Measurements from ENCODE around the gene ENPP7. TPM values are rescaled to one million over a fixed set of nuclear protein-coding genes. Genes with fewer than 3 reads are reported as not detected.

Gene ENPP7
- total and polyA plus RNA-seq, 10 donors, result 0.34 to 0.85 (median 0.51) TPM; not detected in 5

- Histone ChIP-seq H3K4me3 (peak overlapping the region in 1 of 8 donors; percentile 21), H3K27ac (no peak overlapping the region), H3K27me3 (replicated peaks in 1 of 7) (peaks cover 5 to 88% (median 65%) of the 10 kb centered on the region in 7 donors), H3K4me1 (peaks cover 0 to 32% (median 20%) of the 10 kb centered on the region in 6 donors), H3K36me3 (no peaks in the 10 kb centered on the region), H3K9me3 (no peaks in the 10 kb centered on the region)
- TF ChIP-seq POLR2A (IDR thresholded peaks at IDR 0.05) (no peak), POLR2AphosphoS5 (IDR thresholded peaks at IDR 0.05) (no peak)
- TF ChIP-seq, protein P1, sequence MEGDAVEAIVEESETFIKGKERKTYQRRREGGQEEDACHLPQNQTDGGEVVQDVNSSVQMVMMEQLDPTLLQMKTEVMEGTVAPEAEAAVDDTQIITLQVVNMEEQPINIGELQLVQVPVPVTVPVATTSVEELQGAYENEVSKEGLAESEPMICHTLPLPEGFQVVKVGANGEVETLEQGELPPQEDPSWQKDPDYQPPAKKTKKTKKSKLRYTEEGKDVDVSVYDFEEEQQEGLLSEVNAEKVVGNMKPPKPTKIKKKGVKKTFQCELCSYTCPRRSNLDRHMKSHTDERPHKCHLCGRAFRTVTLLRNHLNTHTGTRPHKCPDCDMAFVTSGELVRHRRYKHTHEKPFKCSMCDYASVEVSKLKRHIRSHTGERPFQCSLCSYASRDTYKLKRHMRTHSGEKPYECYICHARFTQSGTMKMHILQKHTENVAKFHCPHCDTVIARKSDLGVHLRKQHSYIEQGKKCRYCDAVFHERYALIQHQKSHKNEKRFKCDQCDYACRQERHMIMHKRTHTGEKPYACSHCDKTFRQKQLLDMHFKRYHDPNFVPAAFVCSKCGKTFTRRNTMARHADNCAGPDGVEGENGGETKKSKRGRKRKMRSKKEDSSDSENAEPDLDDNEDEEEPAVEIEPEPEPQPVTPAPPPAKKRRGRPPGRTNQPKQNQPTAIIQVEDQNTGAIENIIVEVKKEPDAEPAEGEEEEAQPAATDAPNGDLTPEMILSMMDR (IDR thresholded peaks at IDR 0.05 in 8 of 11, conservative IDR thresholded peaks at IDR 0.05 in 3 of 11), result no peak
- DNase-seq, result no peak
- WGBS, 5 donors, result 3 to 15% (median 4%) methylated on average over 8 to 74 of the region's 74 CpGs; no CpG with 5 or more reads in 1 of the 5 donors
- intact Hi-C loops (cut with DNase I; ENCODE audit: low total_unique reads), result loop anchor here (10.0 kb wide), 1 partner anchor 87 kb away; the partner anchor contains the start of gene CBX4
Observed at GRCh38 chr17:79747508-79748294, 17.0 kb downstream of the ENPP7 start.

- TF ChIP-seq POLR2A (IDR thresholded peaks at IDR 0.05) (no peak), POLR2AphosphoS5 (IDR thresholded peaks at IDR 0.05) (no peak)
- TF ChIP-seq, protein P1 (IDR thresholded peaks at IDR 0.05 in 8 of 11, conservative IDR thresholded peaks at IDR 0.05 in 3 of 11), result no peak
- intact Hi-C loops (cut with DNase I; ENCODE audit: low total_unique reads), result loop anchor here (10.0 kb wide), 1 partner anchor 86 kb away; the partner anchor contains the start of gene CBX4
- no peak overlapping the region for H3K27ac ChIP-seq
- DNase-seq, result no peak
- H3K27me3 ChIP-seq (replicated peaks in 1 of 7), result peaks cover 5 to 91% (median 65%) of the 10 kb centered on the region in 7 donors
- H3K4me3 ChIP-seq, result peak overlapping the region in 1 of 8 donors; percentile 21
- WGBS, 5 donors, result 6 to 20% (median 11%) methylated on average over 20 to 55 of the region's 55 CpGs
- H3K36me3 ChIP-seq, result no peaks in the 10 kb centered on the region
- H3K4me1 ChIP-seq, result peaks cover 0 to 32% (median 20%) of the 10 kb centered on the region in 6 donors
- H3K9me3 ChIP-seq, result no peaks in the 10 kb centered on the region
Observed at GRCh38 chr17:79748295-79749099, 17.8 kb downstream of the ENPP7 start.

- no peak for TF ChIP-seq POLR2A (IDR thresholded peaks at IDR 0.05)
- TF ChIP-seq, protein P1 (IDR thresholded peaks at IDR 0.05 in 8 of 11, conservative IDR thresholded peaks at IDR 0.05 in 3 of 11), result no peak
- TF ChIP-seq POLR2AphosphoS5 (IDR thresholded peaks at IDR 0.05), result no peak
- H3K4me1 ChIP-seq, result peaks cover 0 to 32% (median 20%) of the 10 kb centered on the region in 6 donors
- H3K4me3 ChIP-seq, result no peak overlapping the region
- intact Hi-C loops (cut with DNase I; ENCODE audit: low total_unique reads), result loop anchor here (10.0 kb wide), 1 partner anchor 86 kb away; the partner anchor contains the start of gene CBX4
- H3K9me3 ChIP-seq, result no peaks in the 10 kb centered on the region
- no peaks in the 10 kb centered on the region for H3K36me3 ChIP-seq
- 57 to 69% (median 62%) methylated on average over 3 of the region's 3 CpGs for WGBS, 5 donors
- H3K27me3 ChIP-seq (replicated peaks in 1 of 7), result peaks cover 5 to 99% (median 65%) of the 10 kb centered on the region in 7 donors
- DNase-seq, result no peak
- H3K27ac ChIP-seq, result no peak overlapping the region
Observed at GRCh38 chr17:79749156-79749815, 18.5 kb downstream of the ENPP7 start.

Measured in spleen (tissue), 11 donors.